ENCODE results near the gene LPP.

LPP gene

GRCh38 chr3:188306435-188307005, 152.6 kb downstream of the LPP start:
- DNase-seq, result no peak

GRCh38 chr3:188309437-188310269, 155.7 kb downstream of the LPP start:
- DNase-seq, result no peak

GRCh38 chr3:188310270-188310710, 156.3 kb downstream of the LPP start:
- no peak for DNase-seq

DNA sequence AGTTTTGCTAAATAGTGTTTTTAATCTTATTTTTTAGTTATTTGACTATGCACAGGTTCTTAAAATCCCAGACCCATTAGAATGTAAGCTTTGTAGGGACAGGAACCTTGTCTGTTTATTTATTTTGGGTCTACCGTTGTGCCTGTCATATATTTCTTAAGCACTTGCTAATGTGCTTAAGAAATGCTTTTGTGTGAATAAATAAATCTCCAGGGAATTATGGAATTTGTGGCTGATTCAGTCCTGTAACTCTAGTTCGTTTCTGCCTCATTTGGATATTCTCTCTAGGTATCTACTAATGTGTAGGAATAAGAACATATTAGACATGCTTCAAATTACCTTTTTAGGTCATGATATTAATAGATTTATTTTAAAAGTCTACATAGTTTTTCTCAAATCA, 161.6 kb downstream of the LPP start:
- no peak for DNase-seq

GRCh38 chr3:188316021-188316722, 162.2 kb downstream of the LPP start:
- no peak for DNase-seq

DNA sequence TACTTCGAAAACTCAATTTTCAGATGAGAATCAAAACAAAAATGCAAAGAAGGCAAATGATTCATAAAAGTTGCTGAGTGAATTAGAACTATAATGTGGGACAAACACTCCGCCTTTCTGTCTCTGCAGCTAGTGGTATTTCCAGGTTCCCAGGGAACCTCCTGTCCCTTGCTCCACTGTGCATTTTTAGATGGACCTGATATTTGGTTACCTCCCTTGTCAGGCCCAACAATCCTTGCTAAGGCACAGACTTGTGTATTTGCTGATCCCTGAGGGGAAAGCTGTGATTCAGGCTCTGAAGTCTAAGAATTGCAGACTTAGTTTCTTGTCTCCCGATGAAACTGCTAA, 162.7 kb downstream of the LPP start:
- DNase-seq, result no peak

GRCh38 chr3:188319569-188319968, 165.6 kb downstream of the LPP start:
- DNase-seq, result no peak

- DNase-seq, result no peak
Measured at GRCh38 chr3:188320757-188321156, 166.8 kb downstream of the LPP start.

- DNase-seq, result no peak
Measured at GRCh38 chr3:188321258-188321657, 167.3 kb downstream of the LPP start.

DNA sequence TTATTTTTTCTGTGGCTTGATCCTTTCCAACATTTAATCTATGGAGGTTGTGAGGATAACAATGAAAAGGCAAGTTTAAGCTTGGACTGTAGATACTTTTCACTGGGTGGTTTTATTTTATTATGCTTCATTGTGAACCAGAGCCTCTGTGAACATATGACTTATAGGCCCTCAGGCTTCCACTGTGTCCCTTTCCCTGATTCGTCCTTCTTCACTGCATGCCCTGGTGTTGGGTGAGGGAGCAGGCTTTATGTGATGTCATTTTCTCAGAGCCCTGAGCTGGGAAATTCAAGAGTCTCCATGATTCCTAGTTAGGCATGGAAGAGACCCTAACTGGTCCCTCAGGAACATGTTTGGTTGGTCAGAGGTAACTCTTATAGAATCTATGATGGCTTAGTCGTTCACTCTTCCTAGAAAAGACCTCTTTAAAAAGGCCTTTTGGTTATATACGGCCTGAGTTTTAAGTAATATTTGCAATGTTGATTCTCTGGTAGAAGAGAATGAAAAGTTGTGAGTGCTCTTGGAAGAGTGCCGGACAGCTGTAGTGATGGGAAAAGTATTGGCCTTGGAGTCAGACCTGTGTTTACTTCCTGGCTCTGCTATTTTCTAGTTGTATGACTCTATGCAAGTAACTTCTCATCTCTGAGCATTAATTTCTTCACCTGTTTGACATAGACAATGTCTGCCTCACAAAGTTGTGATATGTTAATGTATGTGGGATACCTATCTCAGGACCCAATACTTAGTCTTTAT, 168.4 kb downstream of the LPP start:
- DNase-seq, result no peak

- no peak for DNase-seq
Measured at GRCh38 chr3:188323067-188323842, 169.3 kb downstream of the LPP start.

GRCh38 chr3:188326111-188326510, 172.2 kb downstream of the LPP start:
- DNase-seq, result no peak

- DNase-seq, result no peak
Measured at GRCh38 chr3:188326968-188327367, 173.0 kb downstream of the LPP start.

- DNase-seq, result no peak
Measured at GRCh38 chr3:188327433-188327832, 173.5 kb downstream of the LPP start.

DNA sequence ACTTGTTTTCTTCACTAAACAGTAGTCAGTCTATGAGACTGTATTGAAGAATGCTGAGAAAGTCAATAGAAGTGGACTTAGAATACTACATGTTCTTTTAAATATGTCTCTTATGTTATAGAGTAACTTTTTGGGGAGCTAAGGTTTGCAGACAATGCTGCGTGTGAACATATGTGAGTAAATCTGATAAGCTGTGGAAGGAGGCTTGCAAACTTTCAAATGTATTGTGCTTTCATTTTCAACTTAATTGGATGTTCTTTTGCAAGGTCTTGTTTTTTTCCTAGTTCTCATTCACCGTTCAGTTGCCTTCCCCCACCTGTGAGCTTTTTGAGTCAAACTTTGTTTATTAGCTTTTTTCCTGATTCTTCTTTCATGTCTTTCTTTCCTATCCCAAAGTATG, 176.2 kb downstream of the LPP start:
- DNase-seq, result no peak

DNA sequence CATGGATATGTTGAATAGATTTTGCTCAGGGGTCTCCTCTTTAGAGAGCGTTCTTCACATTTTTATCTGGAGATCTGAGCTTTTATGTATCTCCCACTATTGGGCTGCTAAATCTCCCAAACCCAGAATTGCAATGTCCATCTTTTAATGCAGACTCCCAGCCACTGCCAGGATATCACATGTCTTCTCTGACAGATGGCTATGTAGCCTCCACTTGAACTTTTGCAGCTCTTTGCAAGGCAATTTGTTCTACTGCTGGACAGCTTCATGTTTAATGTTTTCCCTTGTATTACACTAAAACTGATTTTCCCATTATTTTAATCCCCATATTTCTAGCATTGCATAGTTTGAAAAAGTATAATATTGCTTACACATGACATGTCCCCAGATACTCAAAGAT, 177.2 kb downstream of the LPP start:
- DNase-seq, result no peak

DNA sequence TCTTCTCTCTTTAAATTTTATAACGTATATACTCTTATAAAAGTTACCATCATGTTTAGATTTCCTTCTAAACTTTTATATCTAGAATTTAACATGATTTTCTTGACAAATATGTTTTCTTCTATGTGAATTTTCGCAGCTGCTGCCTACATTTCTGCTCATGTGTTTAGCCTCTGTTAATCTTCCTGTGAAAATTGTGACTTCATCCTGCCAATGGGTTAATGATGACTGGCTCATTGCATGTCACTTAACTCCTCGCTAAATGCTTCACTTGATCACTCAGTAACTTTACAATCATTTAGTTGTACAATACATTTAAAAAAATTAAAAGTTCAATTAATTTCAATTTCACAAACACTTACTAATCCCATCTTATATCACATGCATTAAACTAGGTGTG, 178.1 kb downstream of the LPP start:
- no peak for DNase-seq

- no peak for DNase-seq
Measured at GRCh38 chr3:188335656-188336055, 181.7 kb downstream of the LPP start.

DNA sequence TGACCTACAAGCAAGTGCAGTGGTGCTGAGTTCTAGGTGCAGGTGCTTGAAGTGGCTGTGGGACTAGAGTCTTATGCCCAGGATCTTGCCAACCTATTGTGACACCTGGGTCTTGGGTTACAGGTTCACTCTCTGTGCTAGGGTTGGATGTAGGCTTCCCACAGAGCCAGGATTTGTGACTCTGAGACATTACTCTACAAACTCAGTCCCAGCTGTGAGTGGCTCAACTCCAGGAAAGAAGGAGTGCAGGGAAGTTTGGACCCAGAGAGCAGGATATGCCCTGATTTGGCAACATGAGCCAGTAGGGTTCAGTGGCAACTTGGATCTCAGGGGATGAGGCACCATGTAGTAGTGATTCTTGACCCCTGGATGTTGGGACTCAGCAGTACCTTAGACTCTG, 182.2 kb downstream of the LPP start:
- DNase-seq, result no peak

- DNase-seq, result no peak
Measured at GRCh38 chr3:188337232-188337631, 183.3 kb downstream of the LPP start.

GRCh38 chr3:188338086-188338485, 184.1 kb downstream of the LPP start:
- DNase-seq, result no peak
